UCSD-AML1 (cell line): Measurements from ENCODE around the gene ZSCAN23.
A peak's percentile ranks its signal among the peaks of the same experiment; 100 is the strongest.
"Not testable (repeated sequence)": the region's sequence is repeated elsewhere in the genome, so short reads cannot be mapped to it uniquely, and the experiment has no call there.

ENCODE experiments used
- DNase-seq: peaks from one replicate; lab custom pipeline; 2025; ENCODE audit not compliant: unreplicated experiment; lab: John Stamatoyannopoulos, UW

Gene ZSCAN23

GRCh38 chr6:28443112-28443773, at the start of gene ZSCAN23:
ZSCAN23 (minus strand) TSS chr6:28443491; CDS start chr6:28436266, 7,225 bp downstream.
- peak; percentile 18 for DNase-seq

- DNase-seq = no peak
Observed at GRCh38 chr6:28491984-28492317, 48.7 kb upstream of the ZSCAN23 start.

GRCh38 chr6:28490205-28490890, 47.1 kb upstream of the ZSCAN23 start:
- no peak for DNase-seq

- DNase-seq = peak; percentile 47
Observed at GRCh38 chr6:28489366-28490204, 46.3 kb upstream of the ZSCAN23 start.

GRCh38 chr6:28488916-28489365, 45.6 kb upstream of the ZSCAN23 start:
- peak; percentile 41 for DNase-seq

- DNase-seq = no peak
Observed at GRCh38 chr6:28486988-28487742, 43.9 kb upstream of the ZSCAN23 start.

- DNase-seq = no peak
Observed at GRCh38 chr6:28486533-28486932, 43.2 kb upstream of the ZSCAN23 start.

GRCh38 chr6:28485482-28485881, 42.2 kb upstream of the ZSCAN23 start:
- DNase-seq = no peak

- DNase-seq = no peak
Observed at GRCh38 chr6:28480253-28480932, 37.1 kb upstream of the ZSCAN23 start.

- DNase-seq = no peak
Observed at GRCh38 chr6:28478518-28478917, 35.2 kb upstream of the ZSCAN23 start.

GRCh38 chr6:28474441-28475219, 31.3 kb upstream of the ZSCAN23 start:
- DNase-seq = no peak

- not testable (repeated sequence) for DNase-seq
Observed at GRCh38 chr6:28469153-28469745, 26.0 kb upstream of the ZSCAN23 start.

GRCh38 chr6:28468056-28468455, 24.8 kb upstream of the ZSCAN23 start:
- no peak for DNase-seq

- DNase-seq = no peak
Observed at GRCh38 chr6:28462401-28462800, 19.1 kb upstream of the ZSCAN23 start.

GRCh38 chr6:28458568-28458967, 15.3 kb upstream of the ZSCAN23 start:
- no peak for DNase-seq

GRCh38 chr6:28449056-28449455, 5.8 kb upstream of the ZSCAN23 start:
- no peak for DNase-seq

- not testable (repeated sequence) for DNase-seq
Observed at GRCh38 chr6:28447512-28447906, 4.2 kb upstream of the ZSCAN23 start.

- no peak for DNase-seq
Observed at GRCh38 chr6:28446818-28447511, 3.7 kb upstream of the ZSCAN23 start.

- DNase-seq = not testable (repeated sequence)
Observed at GRCh38 chr6:28444759-28445158, 1.5 kb upstream of the ZSCAN23 start.
